Hepatocyte (in vitro differentiated cells): ENCODE data around the gene SLC9A1.

Source experiments
- EZH2 ChIP-seq: fragments of 200-600 bp; sonication (generic); IDR thresholded peaks from 2 replicates; pipeline ENCODE4 v1.6.1; 2016; ENCODE audit warnings: antibody characterized with exemption, mild to moderate bottlenecking, borderline replicate concordance
- EZH2phosphoT487 ChIP-seq: fragments of 200-600 bp; sonication (generic); IDR thresholded peaks from one replicate; pipeline ENCODE4 v1.6.1; 2018; ENCODE audit warnings: antibody characterized with exemption, mild to moderate bottlenecking, low read depth, moderate library complexity; ENCODE audit not compliant: unreplicated experiment, severe bottlenecking
- TF ChIP-seq, protein P1 (sequence below): fragments of 200-600 bp; sonication (generic); IDR thresholded peaks from 2 replicates; pipeline ENCODE4 v1.5.1; 2016; ENCODE audit warnings: antibody characterized with exemption, mild to moderate bottlenecking; ENCODE audit not compliant: poor library complexity

DNA sequence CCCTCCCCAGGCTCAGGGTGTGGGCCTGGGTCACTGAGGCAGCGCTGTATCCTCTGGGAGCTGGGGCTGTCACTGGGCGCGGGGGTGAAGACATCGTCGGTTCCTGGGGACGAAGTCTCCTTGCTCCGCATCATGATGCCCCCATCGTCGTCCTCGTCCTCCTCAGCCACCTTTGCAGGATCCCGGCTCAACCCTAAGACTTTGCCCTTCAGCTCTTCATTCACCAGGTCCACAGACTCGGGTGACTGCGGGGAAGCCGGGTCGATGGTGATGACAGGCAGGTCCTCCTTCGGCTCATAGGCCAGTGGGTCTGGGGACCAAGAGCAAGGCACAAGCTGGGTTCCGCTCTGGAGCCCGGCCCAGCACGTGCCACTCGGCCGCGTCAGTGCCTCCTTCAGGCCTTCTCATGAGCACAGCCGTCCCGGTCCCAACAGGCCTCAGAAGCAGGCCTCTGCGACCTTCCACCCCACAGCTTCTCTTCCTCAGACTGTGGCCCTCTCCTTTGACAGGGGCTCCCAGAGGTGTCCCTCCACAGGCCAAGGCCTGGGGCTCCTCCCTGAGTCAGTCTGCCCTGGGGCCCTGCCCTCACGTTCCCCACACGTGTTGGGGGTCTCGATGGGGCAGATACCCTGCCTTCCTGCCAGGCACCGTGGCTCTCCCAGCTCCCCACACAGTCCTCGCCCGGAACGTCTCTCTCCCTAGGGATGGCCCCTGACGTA, 54.4 kb downstream of the SLC9A1 start:
- TF ChIP-seq, protein P1, sequence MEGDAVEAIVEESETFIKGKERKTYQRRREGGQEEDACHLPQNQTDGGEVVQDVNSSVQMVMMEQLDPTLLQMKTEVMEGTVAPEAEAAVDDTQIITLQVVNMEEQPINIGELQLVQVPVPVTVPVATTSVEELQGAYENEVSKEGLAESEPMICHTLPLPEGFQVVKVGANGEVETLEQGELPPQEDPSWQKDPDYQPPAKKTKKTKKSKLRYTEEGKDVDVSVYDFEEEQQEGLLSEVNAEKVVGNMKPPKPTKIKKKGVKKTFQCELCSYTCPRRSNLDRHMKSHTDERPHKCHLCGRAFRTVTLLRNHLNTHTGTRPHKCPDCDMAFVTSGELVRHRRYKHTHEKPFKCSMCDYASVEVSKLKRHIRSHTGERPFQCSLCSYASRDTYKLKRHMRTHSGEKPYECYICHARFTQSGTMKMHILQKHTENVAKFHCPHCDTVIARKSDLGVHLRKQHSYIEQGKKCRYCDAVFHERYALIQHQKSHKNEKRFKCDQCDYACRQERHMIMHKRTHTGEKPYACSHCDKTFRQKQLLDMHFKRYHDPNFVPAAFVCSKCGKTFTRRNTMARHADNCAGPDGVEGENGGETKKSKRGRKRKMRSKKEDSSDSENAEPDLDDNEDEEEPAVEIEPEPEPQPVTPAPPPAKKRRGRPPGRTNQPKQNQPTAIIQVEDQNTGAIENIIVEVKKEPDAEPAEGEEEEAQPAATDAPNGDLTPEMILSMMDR = no peak
- no peak for TF ChIP-seq EZH2phosphoT487
- TF ChIP-seq EZH2 = no peak
